K562 (cell line): ENCODE results near the gene LECT2.

Experiments used
- ESRRA ChIP-seq: fragments of 450-650 bp; IDR thresholded peaks from 2 replicates; pipeline ENCODE4 v1.6.1; 2014; ENCODE audit warnings: low read depth, mild to moderate bottlenecking, moderate library complexity, borderline replicate concordance
- POLR2A ChIP-seq: fragments of 450-650 bp; conservative IDR thresholded peaks from 2 replicates; pipeline ENCODE4 v1.6.1; 2016
- TF ChIP-seq, protein P1 (sequence below), 3 experiments: IDR thresholded peaks in 2 of 3; conservative IDR thresholded peaks in 1 of 3; 2 replicates each; pipeline ENCODE4 v1.5.1; 2011 to 2012; ENCODE audit warnings: low read length in 3 of 3, mild to moderate bottlenecking in 3 of 3, control low read depth in 2 of 3, improper control_type of control experiment in 1 of 3, inconsistent platforms in 1 of 3, low read depth in 1 of 3, mixed read lengths in 1 of 3, moderate library complexity in 1 of 3; ENCODE audit not compliant: insufficient read depth in 2 of 3

DNA sequence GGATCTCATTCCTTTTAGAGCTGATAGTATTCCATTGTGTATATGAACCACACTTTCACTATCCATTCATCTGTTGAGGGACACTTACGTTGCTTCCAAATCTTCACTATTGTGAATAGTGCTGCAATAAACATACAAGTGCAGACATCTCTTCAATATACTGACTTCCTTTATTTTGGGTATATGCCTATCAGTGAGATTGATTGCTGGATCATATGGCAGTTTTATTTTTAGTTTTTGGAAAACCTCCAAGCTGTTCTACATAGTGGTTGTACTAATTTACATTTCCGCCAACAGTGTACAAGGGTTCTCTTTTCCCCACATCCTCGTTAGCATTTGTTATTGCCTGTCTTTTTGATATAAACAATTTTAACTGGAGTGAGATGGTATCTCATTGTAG is 33.8 kb upstream of the LECT2 start:
- TF ChIP-seq, protein P1, sequence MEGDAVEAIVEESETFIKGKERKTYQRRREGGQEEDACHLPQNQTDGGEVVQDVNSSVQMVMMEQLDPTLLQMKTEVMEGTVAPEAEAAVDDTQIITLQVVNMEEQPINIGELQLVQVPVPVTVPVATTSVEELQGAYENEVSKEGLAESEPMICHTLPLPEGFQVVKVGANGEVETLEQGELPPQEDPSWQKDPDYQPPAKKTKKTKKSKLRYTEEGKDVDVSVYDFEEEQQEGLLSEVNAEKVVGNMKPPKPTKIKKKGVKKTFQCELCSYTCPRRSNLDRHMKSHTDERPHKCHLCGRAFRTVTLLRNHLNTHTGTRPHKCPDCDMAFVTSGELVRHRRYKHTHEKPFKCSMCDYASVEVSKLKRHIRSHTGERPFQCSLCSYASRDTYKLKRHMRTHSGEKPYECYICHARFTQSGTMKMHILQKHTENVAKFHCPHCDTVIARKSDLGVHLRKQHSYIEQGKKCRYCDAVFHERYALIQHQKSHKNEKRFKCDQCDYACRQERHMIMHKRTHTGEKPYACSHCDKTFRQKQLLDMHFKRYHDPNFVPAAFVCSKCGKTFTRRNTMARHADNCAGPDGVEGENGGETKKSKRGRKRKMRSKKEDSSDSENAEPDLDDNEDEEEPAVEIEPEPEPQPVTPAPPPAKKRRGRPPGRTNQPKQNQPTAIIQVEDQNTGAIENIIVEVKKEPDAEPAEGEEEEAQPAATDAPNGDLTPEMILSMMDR (IDR thresholded peaks at IDR 0.05 in 2 of 3, conservative IDR thresholded peaks at IDR 0.05 in 1 of 3; ENCODE audit: insufficient read depth in 2 of 3, low read depth in 1 of 3, low read length in 3 of 3) = no peak
- TF ChIP-seq ESRRA (no peak), POLR2A (no peak)
